HG03066 (cell line): ENCODE data around the gene IGFBP3.

Experiments used
- ATAC-seq: cut with Tn5 transposase; IDR thresholded peaks from one replicate; pipeline ENCODE4 v1.9.1; 2021; ENCODE audit warnings: low read depth; ENCODE audit not compliant: unreplicated experiment

The IGFBP3 gene

GRCh38 chr7:45893374-45893995, 27.6 kb downstream of the IGFBP3 start:
- ATAC-seq, result no peak

GRCh38 chr7:45892407-45893035, 28.6 kb downstream of the IGFBP3 start:
- no peak for ATAC-seq

GRCh38 chr7:45891462-45892402, 29.3 kb downstream of the IGFBP3 start:
- no peak for ATAC-seq

GRCh38 chr7:45890902-45891461, 30.1 kb downstream of the IGFBP3 start:
- no peak for ATAC-seq

- ATAC-seq, result no peak
Observed at GRCh38 chr7:45890125-45890901, 30.8 kb downstream of the IGFBP3 start.

- no peak for ATAC-seq
Observed at GRCh38 chr7:45889367-45890067, 31.6 kb downstream of the IGFBP3 start.

- no peak for ATAC-seq
Observed at GRCh38 chr7:45888993-45889366, 32.1 kb downstream of the IGFBP3 start.

- ATAC-seq, result no peak
Observed at GRCh38 chr7:45888185-45888992, 32.7 kb downstream of the IGFBP3 start, which contains the start of gene IGFBP1. TSS of gene IGFBP1 (plus strand) at chr7:45888488. CDS start at chr7:45888653, 165 bp downstream.

GRCh38 chr7:45886931-45887667, 34.0 kb downstream of the IGFBP3 start:
- ATAC-seq, result no peak

GRCh38 chr7:45885264-45885882, 35.7 kb downstream of the IGFBP3 start:
- no peak for ATAC-seq

- no peak for ATAC-seq
Observed at GRCh38 chr7:45884136-45884535, 36.9 kb downstream of the IGFBP3 start.

GRCh38 chr7:45882465-45882810, 38.6 kb downstream of the IGFBP3 start:
- ATAC-seq, result no peak

- ATAC-seq, result no peak
Observed at GRCh38 chr7:45881759-45882464, 39.2 kb downstream of the IGFBP3 start.

GRCh38 chr7:45881280-45881758, 39.8 kb downstream of the IGFBP3 start:
- no peak for ATAC-seq

GRCh38 chr7:45880433-45880860, 40.6 kb downstream of the IGFBP3 start:
- no peak for ATAC-seq

- no peak for ATAC-seq
Observed at GRCh38 chr7:45878457-45879144, 42.5 kb downstream of the IGFBP3 start.
